OCI-LY1 (cell line): Measurements from ENCODE around the gene RHOB.

Experiments used
- H2AFZ ChIP-seq: fragments of 200-600 bp; sonication (generic), shearing (Covaris generic); 2 replicates; pipeline ENCODE4 v1.6.0; 2014; ENCODE audit warnings: antibody characterized with exemption, mild to moderate bottlenecking, low read length
- H3F3A ChIP-seq: fragments of 200-600 bp; sonication (generic), shearing (Covaris generic); 2 replicates; pipeline ENCODE4 v1.6.0; 2014; ENCODE audit warnings: mild to moderate bottlenecking, antibody characterized with exemption, low read length, moderate library complexity; ENCODE audit not compliant: insufficient read depth
- H3K27ac ChIP-seq: fragments of 200-600 bp; sonication (generic); 2 replicates; pipeline ENCODE4 v1.5.1; 2014; ENCODE audit warnings: low read length, mixed run types, mild to moderate bottlenecking, low read depth; ENCODE audit not compliant: poor library complexity, severe bottlenecking
- H3K27me3 ChIP-seq: fragments of 200-600 bp; sonication (generic); 2 replicates; pipeline ENCODE4 v1.6.0; 2014; ENCODE audit warnings: antibody characterized with exemption, mild to moderate bottlenecking, low read length, moderate library complexity; ENCODE audit not compliant: insufficient read depth
- H3K36me3 ChIP-seq: fragments of 200-600 bp; sonication (generic); 2 replicates; pipeline ENCODE4 v1.6.1; 2014; ENCODE audit warnings: mild to moderate bottlenecking, antibody characterized with exemption, low read length, moderate library complexity, mixed read lengths; ENCODE audit not compliant: insufficient read depth
- H3K4me1 ChIP-seq: fragments of 200-600 bp; sonication (generic); 2 replicates; pipeline ENCODE4 v1.5.1; 2014; ENCODE audit warnings: mild to moderate bottlenecking, low read length, moderate library complexity; ENCODE audit not compliant: insufficient read depth, severe bottlenecking
- H3K4me2 ChIP-seq: fragments of 200-600 bp; sonication (generic), shearing (Covaris generic); 2 replicates; pipeline ENCODE4 v1.6.1; 2014; ENCODE audit warnings: low read length
- H3K4me3 ChIP-seq: fragments of 200-600 bp; sonication (generic); 2 replicates; pipeline ENCODE4 v1.5.1; 2014; ENCODE audit warnings: low read length, low read depth, mild to moderate bottlenecking, mixed read lengths; ENCODE audit not compliant: poor library complexity, severe bottlenecking
- H3K79me2 ChIP-seq: fragments of 200-600 bp; shearing (Covaris generic); 2 replicates; pipeline ENCODE4 v1.6.1; 2016; ENCODE audit warnings: mixed run types, low read length, mixed read lengths; ENCODE audit not compliant: insufficient read depth
- H3K9ac ChIP-seq: fragments of 200-600 bp; sonication (generic), shearing (Covaris generic); 2 replicates; pipeline ENCODE4 v1.6.1; 2014; ENCODE audit warnings: mild to moderate bottlenecking, low read length, mixed read lengths
- H3K9me2 ChIP-seq: fragments of 200-600 bp; sonication (generic), shearing (Covaris generic); 2 replicates; pipeline ENCODE4 v1.6.1; 2014; ENCODE audit warnings: low read depth, mild to moderate bottlenecking, low read length, mixed read lengths
- H3K9me3 ChIP-seq: fragments of 200-600 bp; shearing (Covaris generic); 2 replicates; pipeline ENCODE4 v1.6.1; 2014; ENCODE audit warnings: low read length, mixed read lengths
- H4K20me1 ChIP-seq: fragments of 200-600 bp; sonication (generic), shearing (Covaris generic); 2 replicates; pipeline ENCODE4 v1.6.0; 2016; ENCODE audit warnings: mild to moderate bottlenecking, low read length; ENCODE audit not compliant: insufficient read depth
- CTCF ChIP-seq: fragments of 200-600 bp; sonication (generic), shearing (Covaris generic); IDR thresholded peaks from 2 replicates; pipeline ENCODE4 v1.5.1; 2017; ENCODE audit warnings: mild to moderate bottlenecking, antibody characterized with exemption, low read length, moderate library complexity, mixed read lengths
- EZH2 ChIP-seq: fragments of 200-600 bp; sonication (generic), shearing (Covaris generic); IDR thresholded peaks from 2 replicates; pipeline ENCODE4 v1.8.0; 2017; ENCODE audit warnings: borderline replicate concordance, mixed run types, mild to moderate bottlenecking, antibody characterized with exemption, low read length, moderate library complexity, mixed read lengths

The RHOB gene

GRCh38 chr2:20494241-20494640 is 47.4 kb downstream of the RHOB start:
- Histone ChIP-seq H3K79me2 (no peaks in the 10 kb centered on the region), H3K4me2 (no peak overlapping the region), H3K4me1 (no peaks in the 10 kb centered on the region), H3F3A (no peaks in the 10 kb centered on the region), H3K9ac (no peak overlapping the region), H4K20me1 (no peaks in the 10 kb centered on the region), H3K27ac (no peak overlapping the region), H3K4me3 (no peak overlapping the region), H3K27me3 (peaks cover 5% of the 10 kb centered on the region; the same call in 1 of the 2 replicates), H3K9me2 (no peaks in the 10 kb centered on the region), H3K36me3 (no peaks in the 10 kb centered on the region), H2AFZ (no peak overlapping the region), H3K9me3 (no peaks in the 10 kb centered on the region)
- no peak for TF ChIP-seq CTCF
- no peak for TF ChIP-seq EZH2

DNA sequence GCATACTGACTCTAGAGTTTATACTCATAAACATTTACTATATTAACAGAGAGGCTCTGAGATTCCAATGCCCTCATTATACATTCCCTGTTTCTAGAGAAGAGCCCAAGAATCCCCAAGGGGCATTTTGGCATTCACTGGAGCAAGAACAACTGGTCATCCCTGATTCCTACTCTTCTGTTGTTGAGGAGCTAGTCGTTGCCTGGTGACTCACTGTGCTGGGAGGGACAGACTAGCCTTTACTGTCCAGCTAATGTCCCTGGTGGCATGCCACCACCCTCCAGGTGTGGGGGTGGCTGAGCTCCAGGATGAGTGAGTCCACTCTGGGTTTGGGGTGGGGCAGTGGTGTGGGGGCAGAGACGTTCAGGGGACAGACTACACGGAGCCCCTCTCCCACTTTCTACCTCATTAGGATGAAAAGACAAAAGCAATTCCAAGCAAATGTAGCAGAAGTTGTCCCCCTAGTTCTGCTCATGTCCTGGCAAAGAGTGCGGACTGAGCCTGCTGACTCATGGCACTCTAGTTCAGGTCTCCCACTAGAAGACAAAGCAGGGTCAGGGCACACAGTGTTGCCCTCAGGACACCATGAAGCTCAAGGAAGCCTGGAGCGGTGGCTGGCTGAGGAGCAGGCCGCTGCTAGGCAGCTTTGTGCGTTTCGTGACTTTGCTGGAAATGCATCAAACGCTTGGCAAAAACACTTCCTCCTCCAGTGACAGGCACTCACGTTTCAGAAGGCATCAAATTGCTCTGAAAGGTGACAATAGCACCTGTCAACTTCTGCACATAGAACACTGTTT is 49.4 kb downstream of the RHOB start:
- Histone ChIP-seq H3K4me2 (no peak overlapping the region), H3K27ac (no peak overlapping the region)
- no peak for TF ChIP-seq CTCF
- no peak for TF ChIP-seq EZH2

DNA sequence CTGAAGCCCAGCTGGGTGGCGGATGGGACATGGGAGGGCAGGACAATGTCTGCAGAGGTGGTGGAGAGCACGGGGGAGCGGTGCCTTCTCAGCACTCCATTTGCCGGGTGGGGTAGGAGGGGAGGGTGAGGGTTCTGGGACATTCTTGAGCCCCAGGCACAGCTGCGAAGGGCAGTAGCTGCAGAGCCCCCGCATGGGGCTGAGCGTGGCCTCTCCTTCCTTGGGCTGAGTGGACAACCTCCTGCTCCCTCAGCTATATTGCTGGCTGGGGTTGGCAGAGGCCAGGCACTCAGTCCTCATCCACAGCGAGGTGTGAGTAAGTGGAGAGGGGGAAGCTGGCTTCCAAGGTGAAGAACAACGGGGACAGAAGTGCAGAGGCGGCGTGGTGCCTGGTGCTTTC is 50.1 kb downstream of the RHOB start:
- no peaks in the 10 kb centered on the region for H3K4me1 ChIP-seq
- H3K79me2 ChIP-seq, result no peaks in the 10 kb centered on the region
- H4K20me1 ChIP-seq, result no peaks in the 10 kb centered on the region
- H2AFZ ChIP-seq, result no peak overlapping the region
- no peaks in the 10 kb centered on the region for H3F3A ChIP-seq
- no peak overlapping the region for H3K9ac ChIP-seq
- no peak for TF ChIP-seq EZH2
- H3K27ac ChIP-seq, result no peak overlapping the region
- no peaks in the 10 kb centered on the region for H3K9me2 ChIP-seq
- H3K9me3 ChIP-seq, result no peaks in the 10 kb centered on the region
- H3K4me2 ChIP-seq, result no peak overlapping the region
- no peaks in the 10 kb centered on the region for H3K36me3 ChIP-seq
- H3K27me3 ChIP-seq, result no peaks in the 10 kb centered on the region; the same call in 1 of the 2 replicates
- H3K4me3 ChIP-seq, result no peak overlapping the region

More for the DNA sequence above, 49.4 kb downstream of the RHOB start:
- H3K4me1 ChIP-seq, result no peaks in the 10 kb centered on the region
- H4K20me1 ChIP-seq, result no peaks in the 10 kb centered on the region
- no peaks in the 10 kb centered on the region for H3F3A ChIP-seq
- no peak overlapping the region for H3K4me3 ChIP-seq
- H3K9me3 ChIP-seq, result no peaks in the 10 kb centered on the region
- no peaks in the 10 kb centered on the region for H3K36me3 ChIP-seq
- H3K79me2 ChIP-seq, result no peaks in the 10 kb centered on the region
- no peak overlapping the region for H3K9ac ChIP-seq
- H2AFZ ChIP-seq, result no peak overlapping the region
- H3K27me3 ChIP-seq, result no peaks in the 10 kb centered on the region; the same call in 1 of the 2 replicates
- H3K9me2 ChIP-seq, result no peaks in the 10 kb centered on the region
